SJCRH30 (cell line): ENCODE measurements around the gene CAMKMT. TPM values are rescaled to one million over a fixed set of nuclear protein-coding genes. Genes with fewer than 3 reads are reported as not detected.

Experiments
- DNase-seq, 2 experiments: peaks; one replicate each; pipeline ENCODE4 v3.0.0-alpha.2; 2015 to 2020
- H3K27ac ChIP-seq: fragments of 250-450 bp; sonication (Bioruptor Pico); 2 replicates; pipeline ENCODE4 v1.5.1; 2020; ENCODE audit warnings: mild to moderate bottlenecking, moderate library complexity
- H3K27me3 ChIP-seq: fragments of 250-450 bp; sonication (Bioruptor Pico); 2 replicates; pipeline ENCODE4 v1.5.1; 2020; ENCODE audit warnings: mild to moderate bottlenecking, moderate library complexity
- H3K36me3 ChIP-seq: fragments of 250-450 bp; sonication (Bioruptor Pico); 2 replicates; pipeline ENCODE4 v1.5.1; 2020; ENCODE audit warnings: mild to moderate bottlenecking, moderate library complexity
- H3K4me1 ChIP-seq: fragments of 250-450 bp; sonication (Bioruptor Pico); 2 replicates; pipeline ENCODE4 v1.5.1; 2020; ENCODE audit warnings: mild to moderate bottlenecking, moderate library complexity
- H3K4me3 ChIP-seq: fragments of 250-450 bp; sonication (Bioruptor Pico); 2 replicates; pipeline ENCODE4 v1.5.1; 2020; ENCODE audit warnings: mild to moderate bottlenecking, moderate library complexity
- H3K9me3 ChIP-seq: fragments of 250-450 bp; sonication (Bioruptor Pico); replicated peaks from 2 replicates; pipeline ENCODE4 v1.5.1; 2020; ENCODE audit warnings: mild to moderate bottlenecking, moderate library complexity
- total RNA-seq: library from RNA; depleted of rRNA; stranded (reverse); fragments of >200 nt; shearing (Covaris generic); gene quantifications from 2 replicates; pipeline ENCODE4 v1.2.3, GENCODE V29; 2014; rRNA removed

CAMKMT gene
- 11.3 and 11.9 TPM in 2 replicates for total RNA-seq

DNA sequence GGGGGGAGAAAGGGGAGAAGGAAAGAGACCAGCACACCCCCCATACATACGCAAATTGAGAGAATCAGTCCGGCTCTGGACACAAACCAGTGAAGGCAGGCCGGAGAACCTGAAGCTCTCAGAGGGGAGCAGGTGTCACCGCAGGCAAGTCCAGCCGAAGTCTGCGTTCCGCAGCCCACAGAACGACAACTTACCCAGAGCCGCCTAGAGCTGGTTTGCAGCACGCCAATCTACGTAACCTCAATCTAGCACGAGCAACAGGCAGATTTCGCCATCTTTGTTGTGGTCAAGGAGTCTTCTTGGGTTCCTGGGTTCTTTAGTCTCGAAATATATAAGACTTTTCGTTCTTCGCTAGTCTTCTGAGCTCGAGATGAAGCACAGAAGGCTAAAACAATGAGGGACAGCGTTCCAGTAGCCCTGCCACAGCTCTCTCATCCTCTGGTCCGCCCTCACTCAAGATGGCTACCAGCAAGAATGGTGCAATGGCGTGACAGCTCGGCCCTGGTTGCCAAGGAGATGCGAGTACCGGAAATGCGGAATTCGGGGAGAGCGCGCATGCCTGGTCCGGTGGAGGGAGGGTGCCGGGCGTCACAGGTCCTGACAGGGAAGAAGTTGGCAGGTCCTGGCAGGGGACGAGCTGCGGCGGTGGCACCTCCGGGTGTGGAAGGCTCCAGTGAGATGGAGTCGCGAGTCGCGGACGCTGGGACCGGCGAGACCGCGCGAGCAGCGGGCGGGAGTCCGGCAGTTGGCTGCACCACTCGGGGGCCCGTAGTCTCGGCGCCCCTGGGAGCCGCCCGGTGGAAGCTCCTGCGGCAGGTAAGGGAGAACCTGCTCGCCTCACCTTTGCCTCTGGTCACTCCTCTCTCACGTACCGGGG is at the start of gene CAMKMT, which contains the start of gene PREPL:
TSS of gene CAMKMT (plus strand) at position 618 of the 877 bp plus-strand sequence.
TSS of gene PREPL (minus strand) at position 165 of the 877 bp plus-strand sequence. CDS start 15,152 bp downstream, outside the sequence.
- DNase-seq: peak; percentile 99
- Histone ChIP-seq H3K27ac (peak within 1 kb of the TSS; percentile 94), H3K4me3 (peak within 1 kb of the TSS; percentile 75), H3K4me1 (peaks cover 30% of the 10 kb centered on the region), H3K9me3 (no peaks in the 10 kb centered on the region), H3K27me3 (no peaks in the 10 kb centered on the region), H3K36me3 (no peaks in the 10 kb centered on the region)

DNA sequence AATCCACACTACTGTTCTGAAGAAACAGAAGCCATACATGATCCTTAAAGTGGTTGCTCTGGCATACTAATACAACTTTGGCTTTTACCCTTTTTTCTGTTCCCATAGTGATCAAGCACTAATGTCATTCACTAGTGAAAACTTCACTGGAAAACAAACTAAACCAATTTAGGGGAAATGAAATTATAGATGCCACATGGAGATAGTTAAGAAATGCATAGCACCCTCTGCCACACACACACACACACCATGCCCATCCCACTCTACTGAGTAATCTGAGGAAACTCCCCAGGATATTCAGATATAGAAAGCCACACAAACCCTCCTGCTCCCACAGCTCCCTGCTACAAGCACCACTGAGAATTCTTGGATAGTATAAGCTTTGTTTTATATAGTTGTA is 47.4 kb upstream of the CAMKMT start:
- Histone ChIP-seq H3K4me3 (no peak overlapping the region), H3K9me3 (peaks cover 20% of the 10 kb centered on the region), H3K27me3 (no peaks in the 10 kb centered on the region), H3K36me3 (peaks cover 16% of the 10 kb centered on the region), H3K27ac (no peak overlapping the region), H3K4me1 (no peaks in the 10 kb centered on the region)
- no peak for DNase-seq

DNA sequence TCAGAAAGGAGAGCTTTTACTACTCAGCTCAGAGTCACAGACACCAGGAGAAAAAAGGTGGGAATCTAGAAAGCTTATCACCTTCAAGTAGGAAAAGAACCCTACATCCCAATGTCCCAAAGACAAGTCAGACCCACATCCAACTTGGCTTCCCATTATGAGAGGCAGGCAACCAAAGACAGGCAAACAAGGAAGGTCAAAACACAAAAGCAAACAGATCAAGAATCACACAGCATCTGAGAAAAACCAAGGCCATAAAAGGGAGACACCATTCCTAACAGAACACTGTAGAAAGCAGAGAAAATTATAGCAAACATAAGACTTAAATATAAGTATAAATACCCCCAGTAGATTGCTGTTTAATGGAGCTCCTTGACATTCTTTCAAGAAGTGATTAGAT is 45.8 kb upstream of the CAMKMT start:
- no peak overlapping the region for H3K27ac ChIP-seq
- H3K9me3 ChIP-seq: peaks cover 4% of the 10 kb centered on the region; the same call in 1 of the 2 replicates
- peaks cover 26% of the 10 kb centered on the region for H3K36me3 ChIP-seq
- H3K4me3 ChIP-seq: no peak overlapping the region
- DNase-seq: no peak
- H3K4me1 ChIP-seq: no peaks in the 10 kb centered on the region
- no peaks in the 10 kb centered on the region for H3K27me3 ChIP-seq

DNA sequence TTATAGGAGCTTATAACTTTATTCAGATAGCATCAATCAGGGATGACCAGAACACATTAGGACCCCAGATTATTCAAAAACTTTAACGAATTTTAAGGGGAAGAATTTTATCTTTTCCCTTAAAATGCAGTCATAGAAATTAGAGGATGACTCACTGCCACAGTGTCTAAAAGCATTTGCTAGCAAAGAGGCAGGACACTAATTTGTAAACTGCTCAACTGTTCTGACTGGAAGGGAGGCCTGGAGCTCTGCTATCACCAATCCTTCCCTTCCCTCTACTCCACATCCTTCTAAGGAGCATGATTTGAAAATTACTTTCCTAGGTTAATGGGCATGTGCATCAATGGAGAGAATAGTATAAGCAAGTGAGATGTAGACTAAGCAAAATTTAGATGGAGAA is 40.9 kb upstream of the CAMKMT start:
- H3K36me3 ChIP-seq: peaks cover 32% of the 10 kb centered on the region
- no peaks in the 10 kb centered on the region for H3K27me3 ChIP-seq
- no peaks in the 10 kb centered on the region for H3K9me3 ChIP-seq
- H3K4me1 ChIP-seq: no peaks in the 10 kb centered on the region
- H3K27ac ChIP-seq: no peak overlapping the region
- no peak overlapping the region for H3K4me3 ChIP-seq
- no peak for DNase-seq

DNA sequence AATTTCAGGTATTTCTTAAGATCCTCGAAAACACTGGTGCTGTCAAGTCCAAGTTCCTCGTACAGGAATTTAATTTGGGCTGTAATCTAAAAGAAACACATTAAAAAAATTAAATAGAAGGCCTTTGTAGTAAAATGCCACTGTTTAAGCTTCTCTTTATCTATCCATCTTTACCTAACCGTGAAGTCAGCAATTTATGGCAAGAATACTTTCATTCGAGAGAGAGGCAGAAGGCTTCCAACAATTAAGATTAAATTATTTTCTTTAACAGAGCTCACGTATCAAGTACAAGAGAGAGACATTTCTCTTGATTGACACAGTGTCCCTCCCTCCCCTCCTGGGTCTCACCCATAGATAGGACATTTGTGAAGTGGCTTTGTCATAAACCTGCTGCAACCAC is 40.4 kb upstream of the CAMKMT start:
- no peak for DNase-seq

DNA sequence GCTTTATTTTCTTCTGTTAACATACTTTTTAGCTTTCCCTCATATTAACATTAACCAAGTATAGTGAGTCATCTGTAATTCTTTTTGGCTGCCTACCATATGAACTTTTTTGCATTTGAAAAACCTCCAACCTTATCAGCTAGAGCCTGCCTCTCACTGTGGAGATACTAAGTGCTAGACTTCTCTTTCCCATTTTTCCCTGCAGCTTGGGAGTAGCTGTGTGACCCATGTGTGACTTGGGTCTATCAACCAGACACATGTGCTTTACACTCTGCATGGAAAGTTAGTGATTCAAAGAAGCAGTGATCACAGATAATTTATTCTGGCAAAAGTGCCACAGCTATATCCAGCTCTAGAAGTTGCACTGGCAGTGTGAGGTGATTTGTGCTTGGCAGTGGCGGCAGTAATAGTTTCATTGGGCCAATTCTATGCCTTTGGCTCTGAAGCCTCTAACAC is 36.7 kb upstream of the CAMKMT start:
- no peak for DNase-seq
- H3K4me1 ChIP-seq: no peaks in the 10 kb centered on the region
- H3K4me3 ChIP-seq: no peak overlapping the region
- H3K36me3 ChIP-seq: peaks cover 33% of the 10 kb centered on the region
- no peak overlapping the region for H3K27ac ChIP-seq
- no peaks in the 10 kb centered on the region for H3K9me3 ChIP-seq
- H3K27me3 ChIP-seq: no peaks in the 10 kb centered on the region

More for the DNA sequence above, 40.4 kb upstream of the CAMKMT start:
- Histone ChIP-seq H3K9me3 (no peaks in the 10 kb centered on the region), H3K4me3 (no peak overlapping the region), H3K27me3 (no peaks in the 10 kb centered on the region), H3K27ac (no peak overlapping the region), H3K4me1 (no peaks in the 10 kb centered on the region), H3K36me3 (peaks cover 32% of the 10 kb centered on the region)

DNA sequence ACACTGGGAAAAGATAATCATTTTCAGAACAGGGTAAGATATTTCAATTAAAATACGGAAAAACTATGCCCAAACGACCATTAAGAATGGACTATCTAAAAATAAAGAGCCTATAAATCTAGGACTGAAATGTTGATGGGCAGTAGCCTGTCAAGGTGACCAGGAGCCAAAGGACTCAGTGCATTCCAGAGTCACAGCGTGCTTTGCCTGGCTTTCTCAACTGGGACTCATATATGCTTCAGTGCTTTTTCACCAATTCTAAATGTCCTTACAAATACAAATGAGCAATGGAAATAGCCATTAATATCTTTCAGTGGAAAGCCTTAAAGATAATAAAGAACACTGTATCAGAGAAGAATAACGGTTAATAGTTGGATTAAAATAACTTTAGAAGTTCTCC is 35.9 kb upstream of the CAMKMT start:
- peaks cover 27% of the 10 kb centered on the region for H3K36me3 ChIP-seq
- no peak overlapping the region for H3K27ac ChIP-seq
- H3K4me3 ChIP-seq: no peak overlapping the region
- H3K4me1 ChIP-seq: no peaks in the 10 kb centered on the region
- no peak for DNase-seq
- no peaks in the 10 kb centered on the region for H3K27me3 ChIP-seq
- H3K9me3 ChIP-seq: no peaks in the 10 kb centered on the region

DNA sequence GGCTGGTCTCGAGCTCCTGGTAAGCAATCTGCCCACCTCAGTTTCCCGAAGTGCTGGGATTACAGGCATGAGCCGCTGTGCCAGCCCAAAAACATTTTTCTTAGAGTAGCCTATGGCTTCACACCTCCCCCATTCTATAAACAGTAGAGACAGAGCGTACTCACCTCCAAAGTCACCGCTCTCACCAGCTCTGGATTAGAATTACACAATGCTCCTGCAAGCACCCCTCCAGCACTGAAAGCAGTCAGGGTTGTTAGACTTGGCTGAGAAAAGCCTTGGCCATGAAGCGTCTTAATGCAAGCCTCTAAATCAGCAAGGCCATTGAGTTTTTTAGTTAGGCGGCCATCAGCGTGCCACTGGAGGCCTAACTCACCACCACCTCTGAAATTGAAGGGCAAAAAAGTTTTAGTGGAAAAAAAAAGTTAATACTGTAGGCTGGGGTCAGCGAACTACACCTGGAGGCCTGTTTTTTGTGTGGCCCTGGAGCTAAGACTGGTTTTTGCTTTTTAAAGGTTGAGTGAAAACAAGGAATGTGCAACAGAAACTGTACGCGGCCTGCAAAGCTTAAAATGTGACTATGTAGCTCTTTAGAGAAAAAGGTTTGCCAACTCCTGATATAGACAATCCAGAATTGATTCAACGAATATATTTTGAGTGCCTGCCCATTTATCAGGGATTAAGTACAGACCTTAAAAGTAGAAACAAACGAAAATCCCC is 35.0 kb upstream of the CAMKMT start:
- H3K4me1 ChIP-seq: no peaks in the 10 kb centered on the region
- DNase-seq: no peak
- H3K27ac ChIP-seq: no peak overlapping the region
- peaks cover 26% of the 10 kb centered on the region for H3K36me3 ChIP-seq
- no peaks in the 10 kb centered on the region for H3K27me3 ChIP-seq
- no peak overlapping the region for H3K4me3 ChIP-seq
- no peaks in the 10 kb centered on the region for H3K9me3 ChIP-seq

DNA sequence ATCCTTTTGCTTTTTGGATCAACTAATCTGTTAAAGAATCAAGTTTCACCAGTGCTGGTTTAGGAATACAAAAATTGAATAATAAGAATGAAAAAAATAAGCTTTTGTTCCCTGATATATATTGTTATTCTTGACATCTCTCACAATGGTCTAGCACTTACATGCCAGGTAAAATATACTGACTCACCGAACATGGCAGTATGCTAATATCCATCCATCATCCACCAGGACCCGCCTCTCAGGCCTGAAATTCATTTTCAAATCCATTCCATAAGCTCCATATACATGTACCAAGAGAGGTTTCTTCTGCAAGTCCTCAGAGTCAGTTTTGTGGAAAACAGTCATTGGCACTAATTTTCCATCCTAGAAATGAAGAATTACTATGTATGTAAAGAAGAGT is 33.0 kb upstream of the CAMKMT start:
- no peaks in the 10 kb centered on the region for H3K4me1 ChIP-seq
- no peaks in the 10 kb centered on the region for H3K27me3 ChIP-seq
- no peaks in the 10 kb centered on the region for H3K9me3 ChIP-seq
- H3K27ac ChIP-seq: no peak overlapping the region
- H3K36me3 ChIP-seq: peaks cover 20% of the 10 kb centered on the region
- no peak for DNase-seq
- no peak overlapping the region for H3K4me3 ChIP-seq

DNA sequence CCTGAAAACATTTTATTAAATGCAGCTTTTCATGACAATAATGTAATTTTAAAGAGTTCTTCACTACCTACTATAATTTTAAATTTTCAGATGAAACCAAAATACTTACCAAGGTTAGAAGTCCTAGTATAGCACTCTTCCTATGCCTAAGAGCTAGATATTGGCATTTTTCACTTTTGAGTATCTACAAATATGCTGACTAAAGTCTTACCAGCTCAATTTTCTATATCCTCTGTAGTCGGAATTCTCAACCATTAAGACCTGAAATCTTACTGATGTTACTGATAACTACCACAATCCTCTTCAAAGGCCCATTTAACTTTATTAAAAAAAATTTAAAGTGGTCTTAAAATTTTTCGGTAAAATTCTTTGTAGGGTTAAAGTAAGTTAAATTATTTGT is 32.4 kb upstream of the CAMKMT start:
- no peaks in the 10 kb centered on the region for H3K9me3 ChIP-seq
- no peak overlapping the region for H3K27ac ChIP-seq
- no peaks in the 10 kb centered on the region for H3K27me3 ChIP-seq
- no peak for DNase-seq
- H3K4me3 ChIP-seq: no peak overlapping the region
- no peaks in the 10 kb centered on the region for H3K4me1 ChIP-seq
- H3K36me3 ChIP-seq: peaks cover 14% of the 10 kb centered on the region

DNA sequence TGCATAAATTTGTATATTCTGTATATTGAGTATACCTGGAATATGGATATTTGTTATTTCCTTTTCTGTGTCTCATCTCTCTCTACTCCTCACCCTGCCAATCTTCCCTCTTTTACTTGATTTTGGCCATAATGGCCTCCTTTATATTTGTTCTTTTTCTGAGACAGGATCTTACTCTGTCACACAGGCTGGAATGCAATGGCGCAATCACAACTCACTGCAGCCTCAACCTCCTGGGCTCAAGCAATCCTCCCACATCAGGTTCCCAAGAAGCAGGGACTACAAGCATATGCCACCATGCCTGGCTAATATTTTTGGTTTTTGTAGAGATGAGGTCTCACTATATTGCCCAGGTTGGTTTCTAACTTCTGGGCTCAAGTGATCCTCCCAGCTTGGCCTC is 30.9 kb upstream of the CAMKMT start:
- no peak for DNase-seq
- Histone ChIP-seq H3K9me3 (no peaks in the 10 kb centered on the region), H3K36me3 (peaks cover 16% of the 10 kb centered on the region), H3K27ac (no peak overlapping the region), H3K27me3 (no peaks in the 10 kb centered on the region), H3K4me3 (no peak overlapping the region), H3K4me1 (no peaks in the 10 kb centered on the region)

DNA sequence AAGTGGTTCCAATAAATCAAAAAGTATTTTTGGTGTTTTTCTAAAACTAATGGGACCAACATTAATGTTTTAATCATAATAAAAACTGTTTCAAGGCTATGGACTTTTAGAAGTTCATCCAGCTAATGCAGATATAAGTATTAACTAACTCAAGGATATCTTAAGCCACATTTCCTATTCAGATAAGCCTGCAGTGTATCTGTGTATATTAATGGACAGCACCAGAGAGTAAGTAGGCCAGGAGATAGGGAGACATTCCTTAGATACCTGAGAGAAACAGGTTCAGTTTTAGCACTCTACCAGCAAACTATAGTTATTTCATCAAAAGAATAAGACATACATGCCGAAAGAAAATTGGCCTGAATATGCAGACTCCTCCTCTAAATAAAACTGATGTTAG is 27.8 kb upstream of the CAMKMT start:
- no peak for DNase-seq
- no peaks in the 10 kb centered on the region for H3K9me3 ChIP-seq
- peaks cover 23% of the 10 kb centered on the region for H3K36me3 ChIP-seq
- H3K27me3 ChIP-seq: no peaks in the 10 kb centered on the region
- no peaks in the 10 kb centered on the region for H3K4me1 ChIP-seq
- H3K4me3 ChIP-seq: no peak overlapping the region
- no peak overlapping the region for H3K27ac ChIP-seq

DNA sequence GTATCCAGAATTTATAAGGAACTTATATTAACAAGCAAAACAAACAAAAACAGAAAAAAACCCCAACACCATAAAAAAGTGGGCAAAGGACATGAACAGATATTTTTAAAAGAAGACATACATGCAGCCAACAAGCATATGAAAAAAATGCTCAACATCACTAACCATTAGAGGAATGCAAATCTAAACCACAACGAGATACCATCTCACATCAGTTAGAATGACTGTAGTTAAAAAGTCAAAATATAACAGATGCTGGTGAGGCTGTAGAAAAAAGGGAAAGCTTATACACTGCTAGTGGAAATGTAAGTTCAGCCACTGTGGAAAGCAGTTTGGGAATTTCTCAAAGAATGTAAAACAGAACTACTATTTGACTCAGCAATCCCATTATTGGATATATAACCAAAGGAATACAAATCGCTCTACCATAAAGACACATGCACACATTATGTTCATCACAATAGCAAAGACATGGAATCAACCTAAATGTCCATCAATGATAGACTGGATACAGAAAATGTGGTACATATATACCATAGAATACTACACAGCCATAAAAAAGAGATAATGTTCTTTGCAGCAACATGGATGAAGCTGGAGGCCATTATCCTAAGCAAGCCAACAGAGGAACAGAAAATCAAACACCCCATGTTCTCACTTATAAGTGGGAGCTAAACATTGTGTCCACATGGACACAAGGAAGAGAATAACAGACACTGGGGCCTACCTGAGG is 25.8 kb upstream of the CAMKMT start:
- Histone ChIP-seq H3K4me1 (no peaks in the 10 kb centered on the region), H3K36me3 (peaks cover 28% of the 10 kb centered on the region), H3K4me3 (no peak overlapping the region), H3K27ac (no peak overlapping the region), H3K27me3 (no peaks in the 10 kb centered on the region), H3K9me3 (no peaks in the 10 kb centered on the region)
- no peak for DNase-seq

DNA sequence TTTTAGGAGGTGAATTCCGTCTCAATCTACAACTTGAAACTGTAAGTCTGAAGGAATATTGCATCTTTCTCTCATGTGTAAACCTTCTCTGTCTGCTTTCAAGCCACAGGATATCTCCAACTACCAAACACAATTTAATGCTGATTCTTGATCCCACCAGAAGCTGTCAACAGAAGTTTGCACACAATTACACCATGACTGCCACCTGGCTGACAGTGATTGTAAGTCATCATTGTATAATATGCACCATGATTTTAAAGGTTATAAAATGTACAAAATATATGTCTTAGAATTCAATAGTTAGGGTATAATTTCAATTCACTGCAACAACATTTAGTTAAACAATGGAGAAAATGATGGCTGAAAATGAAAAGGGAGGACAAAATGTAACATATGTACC is 18.9 kb upstream of the CAMKMT start:
- H3K27me3 ChIP-seq: no peaks in the 10 kb centered on the region
- H3K4me1 ChIP-seq: no peaks in the 10 kb centered on the region
- H3K27ac ChIP-seq: no peak overlapping the region
- H3K9me3 ChIP-seq: no peaks in the 10 kb centered on the region
- H3K4me3 ChIP-seq: no peak overlapping the region
- DNase-seq: peak in 1 of 2 experiments; percentile 53
- peaks cover 29% of the 10 kb centered on the region for H3K36me3 ChIP-seq

DNA sequence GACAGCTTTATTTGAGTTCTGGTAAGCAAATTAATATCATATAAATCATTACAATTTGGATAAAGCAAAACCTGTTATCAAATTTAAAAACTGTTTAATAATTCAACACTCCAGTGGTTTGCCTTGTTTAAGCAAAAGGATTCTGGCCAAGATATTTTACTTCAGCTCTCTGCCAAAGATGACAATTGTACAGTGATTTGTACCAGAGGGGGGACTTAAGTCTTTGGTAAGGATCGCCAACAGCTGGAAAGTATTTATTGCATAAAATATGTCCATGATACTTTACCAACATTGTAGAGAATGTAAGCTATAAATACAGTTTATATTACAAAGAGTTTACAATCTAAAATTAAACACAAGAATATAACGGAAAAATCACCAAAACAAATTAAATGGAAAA is 14.2 kb upstream of the CAMKMT start:
- H3K27ac ChIP-seq: no peak overlapping the region
- peaks cover 7% of the 10 kb centered on the region; the same call in 1 of the 2 replicates for H3K36me3 ChIP-seq
- H3K9me3 ChIP-seq: no peaks in the 10 kb centered on the region
- DNase-seq: no peak
- H3K4me3 ChIP-seq: no peak overlapping the region
- no peaks in the 10 kb centered on the region for H3K27me3 ChIP-seq
- peaks cover 10% of the 10 kb centered on the region for H3K4me1 ChIP-seq
